ENCODE data around the gene ADCK2.
"Not testable (repeated sequence)": the region's sequence is repeated elsewhere in the genome, so short reads cannot be mapped to it uniquely, and the experiment has no call there.

The ADCK2 gene

DNA sequence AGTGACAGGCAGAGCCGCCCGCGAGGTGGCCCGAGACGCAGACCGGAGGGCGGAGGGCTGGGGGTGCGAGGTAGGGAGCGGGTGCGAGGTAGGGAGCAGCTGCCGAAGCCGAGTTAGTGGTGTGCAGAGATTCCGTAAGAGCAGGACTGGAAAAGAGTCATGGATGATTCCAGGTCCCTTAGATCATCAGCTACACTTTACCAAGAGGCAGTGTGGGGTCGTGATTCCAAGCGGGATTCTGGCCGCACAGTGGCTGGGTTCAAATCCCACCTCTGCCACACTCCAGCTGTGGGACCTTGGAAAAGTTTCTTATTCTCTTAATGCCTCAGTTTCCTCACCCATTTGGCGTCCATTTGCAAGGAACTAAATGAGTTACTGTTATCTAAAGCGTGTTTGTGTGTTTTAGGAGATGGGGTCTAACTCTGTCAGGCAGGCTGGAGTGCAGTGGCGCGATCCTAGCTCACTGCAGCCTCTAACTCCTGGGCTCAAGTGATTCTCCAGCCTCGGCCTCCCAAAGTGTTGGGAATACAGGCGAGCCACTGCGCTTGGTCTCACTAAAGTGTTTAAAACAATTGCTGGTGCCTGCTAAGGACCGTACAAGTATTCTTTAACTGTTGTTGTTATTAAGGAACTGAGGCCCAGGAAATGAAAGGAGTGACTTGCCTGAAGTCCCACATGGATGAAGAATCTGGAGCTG lies 24.9 kb downstream of the ADCK2 start:
- no peak for DNase-seq

DNA sequence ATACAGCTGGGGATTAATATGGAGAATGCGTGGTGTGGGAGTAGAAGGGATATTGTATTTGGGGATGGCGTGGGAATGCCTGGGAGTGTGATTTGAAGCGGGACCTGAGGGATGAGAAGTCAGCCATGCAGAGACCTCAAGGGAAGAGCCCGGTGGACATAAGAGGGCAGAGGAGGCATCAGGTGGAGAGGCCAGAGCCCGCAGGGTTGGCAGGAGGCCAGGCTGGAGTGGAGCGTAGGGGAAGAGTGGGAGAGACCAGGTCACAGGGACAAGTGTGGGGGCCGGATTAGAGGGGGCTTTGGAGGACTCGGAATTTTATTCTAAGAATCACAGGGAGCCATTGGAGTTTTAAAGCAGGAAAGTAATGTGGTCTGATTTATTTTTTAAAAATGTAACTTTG lies 25.7 kb downstream of the ADCK2 start:
- no peak for DNase-seq

DNA sequence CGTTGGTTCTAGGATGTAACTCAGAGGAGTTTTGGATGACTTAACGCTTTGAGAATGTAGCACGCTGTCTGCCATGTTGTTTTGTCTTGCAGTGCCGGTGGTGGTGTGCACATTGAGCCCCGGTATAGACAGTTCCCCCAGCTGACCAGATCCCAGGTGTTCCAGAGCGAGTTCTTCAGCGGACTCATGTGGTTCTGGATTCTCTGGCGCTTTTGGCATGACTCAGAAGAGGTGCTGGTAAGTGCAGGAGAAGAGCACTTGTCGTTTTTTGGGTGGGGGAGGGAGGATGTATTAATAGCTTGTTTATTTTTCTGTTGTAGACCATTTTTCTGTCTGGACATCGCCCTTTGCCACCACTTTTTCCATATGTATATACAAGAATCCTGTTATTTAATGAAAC lies 30.0 kb downstream of the ADCK2 start:
- no peak for DNase-seq

DNA sequence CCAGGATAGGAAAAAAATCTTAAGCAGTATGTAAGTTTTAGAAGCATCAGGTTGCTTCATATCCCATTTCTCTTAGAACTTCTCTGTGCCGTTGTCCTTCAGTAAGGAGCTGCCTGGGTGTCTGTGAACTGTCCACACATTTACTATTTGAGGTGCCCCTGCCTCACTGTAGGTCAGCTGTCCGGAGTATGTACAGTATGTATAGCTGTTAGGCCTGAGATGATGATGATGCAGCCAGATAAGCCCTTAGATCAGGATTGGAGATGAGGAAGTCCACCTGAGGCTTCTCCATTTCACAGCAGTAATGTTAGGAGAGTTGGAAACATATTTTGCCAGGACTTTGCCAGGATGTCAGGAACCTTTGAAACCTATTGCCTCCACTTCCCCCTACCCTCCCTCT lies 31.5 kb downstream of the ADCK2 start:
- no peak for DNase-seq

DNA sequence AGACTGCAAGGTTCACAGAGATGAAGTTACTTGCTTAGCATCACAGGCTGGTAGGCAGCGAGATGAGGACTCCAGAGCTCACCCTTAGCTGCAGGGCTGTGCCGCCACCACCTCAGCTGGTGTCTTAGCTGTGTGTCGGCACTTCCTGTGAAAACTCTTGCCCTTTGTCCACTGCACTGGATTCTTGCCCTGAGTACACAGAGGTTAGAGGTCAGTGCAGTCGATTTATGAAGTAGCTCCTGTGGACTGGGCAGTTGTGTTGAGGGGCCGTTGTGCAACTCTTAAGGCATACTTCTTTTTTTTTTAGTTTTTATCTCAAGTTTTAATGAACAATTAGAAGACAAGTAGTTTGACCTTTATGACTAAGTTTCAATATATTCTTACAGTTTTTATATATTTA lies 34.4 kb downstream of the ADCK2 start:
- DNase-seq: no peak

DNA sequence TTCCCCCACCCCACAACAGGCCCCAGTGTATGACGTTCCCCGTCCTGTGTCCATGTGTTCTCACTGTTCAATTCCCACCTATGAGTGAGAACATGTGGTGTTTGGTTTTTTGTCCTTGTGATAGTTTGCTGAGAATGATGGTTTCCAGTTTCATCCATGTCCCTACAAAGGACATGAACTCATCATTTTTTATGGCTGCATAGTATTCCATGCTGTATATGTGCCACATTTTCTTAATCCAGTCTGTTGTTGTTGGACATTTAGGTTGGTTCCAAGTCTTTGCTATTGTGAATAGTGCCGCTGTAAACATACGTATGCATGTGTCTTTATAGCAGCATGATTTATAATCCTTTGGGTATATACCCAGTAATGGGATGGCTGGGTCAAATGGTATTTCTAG lies 36.0 kb downstream of the ADCK2 start:
- DNase-seq: not testable (repeated sequence)

DNA sequence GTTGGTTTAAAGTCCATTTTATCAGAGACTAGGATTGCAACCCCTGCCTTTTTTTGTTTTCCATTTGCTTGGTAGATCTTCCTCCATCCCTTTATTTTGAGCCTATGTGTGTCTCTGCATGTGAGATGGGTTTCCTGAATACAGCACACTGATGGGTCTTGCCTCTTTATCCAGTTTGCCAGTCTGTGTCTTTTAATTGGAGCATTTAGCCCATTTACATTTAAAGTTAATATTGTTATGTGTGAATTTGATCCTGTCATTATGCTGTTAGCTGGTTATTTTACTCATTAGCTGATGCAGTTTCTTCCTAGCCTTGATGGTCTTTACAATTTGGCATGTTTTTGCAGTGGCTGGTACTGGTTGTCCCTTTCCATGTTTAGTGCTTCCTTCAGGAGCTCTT lies 39.6 kb downstream of the ADCK2 start:
- DNase-seq: not testable (repeated sequence)

DNA sequence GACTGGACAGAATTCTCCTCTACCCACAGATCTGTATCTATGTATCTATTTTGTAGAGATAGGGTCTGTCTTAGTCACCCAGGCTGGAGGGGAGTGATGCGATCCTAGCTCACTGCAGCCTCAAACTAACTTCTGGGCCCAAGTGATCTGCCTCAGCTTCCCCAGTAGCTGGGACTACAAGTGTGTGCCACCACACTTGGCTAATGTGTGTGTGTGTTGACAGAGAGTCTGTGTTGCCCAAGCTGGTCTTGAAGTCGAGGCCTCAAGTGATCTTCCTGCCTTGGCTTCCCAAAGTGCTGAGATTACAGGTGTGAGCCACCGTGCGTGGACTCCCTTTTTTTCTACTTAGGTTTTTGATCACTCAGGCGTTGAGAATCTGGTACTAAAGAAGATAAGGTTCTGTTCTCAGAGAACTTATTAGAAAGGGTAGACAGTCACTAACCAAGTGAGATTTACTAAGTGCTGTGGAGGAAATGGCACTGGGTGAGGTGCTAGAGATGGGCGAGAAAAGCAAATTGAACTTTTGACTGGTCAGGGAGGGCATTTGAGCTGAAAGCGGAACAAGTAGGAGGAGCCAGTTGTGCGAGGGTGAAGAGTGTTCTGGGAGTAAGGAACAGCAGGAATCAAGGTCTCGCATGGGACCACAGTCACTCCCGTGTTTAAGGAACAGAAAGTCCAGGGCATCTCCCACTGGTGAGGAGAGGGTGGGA lies 41.7 kb downstream of the ADCK2 start:
- no peak for DNase-seq

DNA sequence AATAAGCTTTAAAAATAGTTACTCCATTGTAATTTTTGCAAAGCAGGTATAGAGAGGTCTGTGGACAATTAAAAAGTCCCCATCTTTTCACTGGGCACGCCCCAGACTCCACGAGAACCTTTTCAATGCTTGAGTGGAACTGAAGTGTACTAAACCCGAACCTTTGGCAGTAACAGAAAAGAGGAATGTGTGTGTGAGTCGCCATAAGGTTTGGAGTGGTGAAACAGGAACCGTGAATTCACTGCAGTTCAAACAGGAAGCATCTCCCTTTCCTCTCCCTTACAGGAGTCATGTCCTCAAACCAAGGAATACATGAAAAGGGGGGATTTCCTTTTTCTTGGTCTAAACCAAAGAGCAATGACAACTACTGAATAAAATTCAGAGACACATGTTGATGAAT lies 47.0 kb downstream of the ADCK2 start:
- no peak for DNase-seq

DNA sequence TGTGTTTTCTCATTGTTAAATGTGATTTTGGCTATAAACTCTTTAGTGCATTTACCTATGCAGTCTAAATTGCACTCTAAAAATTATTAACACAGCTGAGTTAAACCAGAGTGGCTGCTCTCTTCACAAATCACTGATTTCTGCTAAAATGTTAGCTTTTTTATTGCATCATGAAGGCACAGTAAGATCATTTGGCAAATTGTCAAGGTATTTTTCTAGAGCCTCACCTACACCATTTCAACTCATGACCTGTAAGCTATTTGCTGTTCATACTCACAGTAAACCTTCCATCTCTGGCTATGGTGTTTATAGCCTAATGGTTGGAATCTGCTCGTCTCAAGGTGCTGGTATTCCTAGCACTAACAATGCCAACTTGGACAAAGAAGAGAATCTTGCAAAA lies 49.5 kb downstream of the ADCK2 start:
- DNase-seq: no peak

DNA sequence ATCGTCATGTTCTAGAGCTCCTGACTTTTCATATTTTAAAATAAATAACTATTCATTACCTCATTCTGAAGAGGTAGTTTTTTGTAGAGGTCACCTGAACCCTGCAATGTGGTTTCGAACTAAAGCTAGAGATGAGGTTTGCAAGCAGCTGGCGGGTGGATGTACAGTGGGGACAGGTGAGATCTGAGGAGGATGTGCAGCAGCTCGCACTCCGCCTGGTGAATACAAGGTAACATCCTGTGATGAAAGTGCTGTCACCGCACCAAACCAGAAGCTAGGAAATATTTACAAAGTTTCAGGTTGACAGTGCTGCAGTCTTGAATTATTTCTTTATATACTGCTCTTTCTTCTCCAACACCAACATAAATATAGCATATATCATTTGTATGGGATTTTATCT lies 50.3 kb downstream of the ADCK2 start:
- no peak for DNase-seq

DNA sequence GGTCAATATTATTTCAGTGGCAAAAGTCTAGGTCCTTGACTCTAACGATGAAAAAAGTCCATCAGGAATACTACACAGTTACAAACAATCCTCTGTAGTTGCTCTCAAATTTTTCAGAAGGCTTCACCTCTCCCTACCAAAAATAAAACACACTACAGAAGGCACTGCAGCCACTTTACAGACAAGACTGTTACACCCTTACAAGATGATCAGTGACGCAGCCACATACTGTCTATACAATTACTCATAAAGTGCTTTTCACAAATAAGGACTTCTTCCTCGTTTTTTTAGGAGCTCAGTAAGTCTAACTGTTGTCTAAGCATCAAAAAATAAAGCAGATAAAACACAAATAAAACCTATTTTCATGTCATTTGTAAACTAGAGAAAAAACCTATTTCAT lies 50.8 kb downstream of the ADCK2 start:
- DNase-seq: no peak

DNA sequence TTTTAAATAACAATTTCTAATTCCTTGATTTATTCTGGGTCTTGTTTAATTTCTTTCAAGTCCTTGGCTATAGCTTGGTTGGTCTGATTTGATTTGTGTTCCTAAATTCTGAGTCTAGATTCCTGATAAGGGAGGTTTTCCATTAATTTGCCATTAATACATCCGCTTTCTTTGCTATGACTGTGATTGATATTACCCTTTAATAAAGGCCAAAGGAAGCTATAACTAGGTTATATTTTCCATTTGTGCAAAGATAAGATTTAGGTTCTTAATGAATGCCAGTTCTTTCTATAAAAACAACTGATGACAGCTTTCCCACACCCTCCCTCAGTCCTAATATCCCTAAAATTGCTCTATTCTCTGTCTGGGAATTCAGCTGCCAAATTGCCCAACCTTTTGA lies 52.0 kb downstream of the ADCK2 start:
- DNase-seq: no peak

DNA sequence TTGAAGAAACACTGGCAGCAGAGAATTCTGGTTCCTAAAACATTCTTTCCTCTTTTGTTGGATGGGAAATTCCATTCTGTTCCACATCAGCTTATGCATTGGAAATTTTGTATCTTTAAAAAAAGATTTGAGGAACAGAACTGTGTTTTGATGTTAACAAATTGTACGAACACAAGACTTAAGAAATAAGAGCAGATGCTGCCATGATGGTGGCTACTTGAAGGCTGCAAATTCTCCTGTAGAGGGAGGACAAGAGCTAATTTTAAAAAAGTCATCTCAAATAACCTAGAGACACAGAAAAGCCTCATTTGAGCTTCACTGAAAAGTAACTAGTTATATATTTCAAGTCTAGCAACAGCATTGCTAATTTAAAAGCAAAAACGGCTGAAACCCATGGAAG lies 53.5 kb downstream of the ADCK2 start:
- DNase-seq: no peak

DNA sequence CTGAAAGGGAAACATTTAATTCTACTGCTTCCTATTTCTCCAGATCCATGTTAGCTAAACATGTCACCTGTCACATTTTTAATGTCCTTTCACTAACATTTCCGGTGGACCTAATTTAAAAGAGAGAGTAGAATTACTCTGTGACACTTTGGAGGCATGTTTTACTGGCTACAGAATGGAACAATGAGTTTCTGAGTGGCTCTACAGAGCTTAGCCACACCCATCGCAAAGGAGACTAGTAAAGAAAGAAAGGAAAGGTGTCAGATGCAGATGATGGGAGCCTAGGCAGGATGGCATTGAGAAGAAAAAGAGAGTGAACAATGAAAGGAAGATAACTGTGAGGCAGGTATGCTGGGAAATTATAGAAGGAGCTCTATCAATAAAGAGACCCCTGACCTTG lies 59.7 kb downstream of the ADCK2 start:
- no peak for DNase-seq

DNA sequence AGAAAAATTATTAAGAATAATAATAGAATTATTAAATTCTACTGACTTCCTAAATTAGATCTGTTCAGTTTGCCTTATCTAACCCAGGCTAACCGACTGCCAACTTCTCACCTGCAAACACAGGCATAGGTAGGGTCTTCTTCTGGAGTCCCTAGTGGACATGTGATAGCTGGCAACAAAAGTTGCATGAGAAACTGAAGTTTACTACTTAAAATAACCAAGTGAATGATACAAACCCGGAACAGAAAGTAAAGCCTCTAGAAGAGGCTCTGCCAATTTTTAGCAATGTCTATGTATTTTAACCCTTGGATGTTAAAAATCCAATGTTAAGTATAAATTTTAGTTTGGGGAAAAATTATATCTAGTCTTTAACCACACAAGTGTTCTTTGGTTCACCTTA lies 61.4 kb downstream of the ADCK2 start:
- DNase-seq: no peak

DNA sequence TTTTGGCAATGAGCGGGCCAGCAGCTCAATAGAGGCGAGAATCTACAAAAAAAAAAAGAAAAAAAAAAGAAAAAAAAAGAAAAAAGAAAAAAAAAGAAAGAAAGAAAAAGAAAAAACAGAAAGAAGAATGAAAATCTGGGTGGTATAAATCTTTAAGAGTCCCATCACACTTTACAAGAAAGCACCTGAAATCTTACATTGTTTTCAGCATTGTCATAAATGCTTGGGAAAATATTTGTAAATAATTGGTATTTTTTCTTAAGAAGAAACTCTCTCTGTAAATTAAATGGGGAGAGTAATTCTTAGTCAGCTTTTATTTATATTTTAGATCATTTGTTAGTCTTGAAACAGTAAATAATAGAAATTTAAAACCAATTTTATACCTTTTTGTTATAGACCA lies 62.0 kb downstream of the ADCK2 start:
- DNase-seq: no peak

DNA sequence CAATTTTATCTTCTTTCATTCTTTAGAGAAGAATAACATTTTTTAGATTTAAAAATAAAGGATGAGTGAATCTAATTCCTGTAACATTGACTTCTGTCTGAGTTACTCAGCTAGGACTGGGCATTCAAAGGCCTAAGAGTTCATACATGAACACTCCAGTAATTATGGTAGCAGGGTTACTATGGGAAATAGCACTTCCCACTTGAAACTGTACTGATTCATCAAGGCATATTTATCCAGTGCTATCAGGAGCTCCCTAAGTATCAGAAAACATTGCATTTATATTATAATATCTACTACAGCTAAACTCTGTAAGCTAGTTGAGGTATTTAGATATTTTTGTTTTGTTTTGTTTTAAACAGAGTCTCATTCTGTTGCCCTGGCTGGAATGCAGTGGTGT lies 65.5 kb downstream of the ADCK2 start:
- no peak for DNase-seq

DNA sequence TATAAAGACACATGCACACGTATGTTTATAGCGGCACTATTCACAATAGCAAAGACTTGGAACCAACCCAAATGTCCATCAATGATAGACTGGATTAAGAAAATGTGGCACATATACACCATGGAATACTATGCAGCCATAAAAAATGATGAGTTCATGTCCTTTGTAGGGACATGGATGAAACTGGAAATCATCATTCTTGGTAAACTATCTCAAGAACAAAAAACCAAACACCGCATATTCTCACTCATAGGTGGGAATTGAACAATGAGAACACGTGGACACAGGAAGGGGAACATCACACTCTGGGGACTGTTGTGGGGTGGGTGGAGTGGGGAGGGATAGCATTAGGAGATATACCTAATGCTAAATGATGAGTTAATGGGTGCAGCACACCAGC lies 70.5 kb downstream of the ADCK2 start:
- DNase-seq: not testable (repeated sequence)

DNA sequence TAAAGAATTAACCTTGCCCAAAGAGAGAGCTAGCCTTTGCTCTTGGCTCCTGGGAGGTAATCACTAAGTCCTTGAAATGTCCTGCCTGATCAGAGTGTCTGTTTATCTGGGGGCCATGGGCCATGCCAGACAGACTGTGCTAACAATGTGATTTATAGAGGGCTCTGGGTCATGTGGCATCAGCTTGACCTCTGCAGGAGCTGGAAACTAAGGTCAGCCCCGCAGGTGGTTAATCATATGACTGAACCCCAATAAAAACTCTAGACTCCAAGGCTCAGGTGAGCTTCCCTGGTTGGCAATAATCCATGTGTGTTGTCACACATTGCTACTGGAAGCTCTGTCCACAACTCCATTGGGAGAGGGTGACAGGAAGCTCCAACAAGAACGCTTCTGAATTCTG lies 71.3 kb downstream of the ADCK2 start:
- no peak for DNase-seq
